Rectal smooth muscle tissue (tissue), 1 donor: ENCODE results near the gene LGALS3BP.

Experiments
- H3K27ac ChIP-seq: one replicate; pipeline ENCODE4 v1.7.0; 2013; ENCODE audit warnings: low read depth, low read length, inconsistent platforms
- H3K27me3 ChIP-seq: one replicate; pipeline ENCODE4 v1.7.0; 2013; ENCODE audit warnings: low read length; ENCODE audit not compliant: control insufficient read depth, insufficient read depth
- H3K36me3 ChIP-seq: one replicate; pipeline ENCODE4 v1.7.0; 2013; ENCODE audit warnings: low read length; ENCODE audit not compliant: control insufficient read depth, insufficient read depth
- H3K4me1 ChIP-seq: one replicate; pipeline ENCODE4 v1.7.0; 2013; ENCODE audit warnings: low read length; ENCODE audit not compliant: control insufficient read depth, insufficient read depth
- H3K4me3 ChIP-seq: one replicate; pipeline ENCODE4 v1.7.0; 2013; ENCODE audit warnings: low read length
- H3K9ac ChIP-seq: one replicate; pipeline ENCODE4 v1.7.0; 2013; ENCODE audit warnings: low read length

Gene LGALS3BP

DNA sequence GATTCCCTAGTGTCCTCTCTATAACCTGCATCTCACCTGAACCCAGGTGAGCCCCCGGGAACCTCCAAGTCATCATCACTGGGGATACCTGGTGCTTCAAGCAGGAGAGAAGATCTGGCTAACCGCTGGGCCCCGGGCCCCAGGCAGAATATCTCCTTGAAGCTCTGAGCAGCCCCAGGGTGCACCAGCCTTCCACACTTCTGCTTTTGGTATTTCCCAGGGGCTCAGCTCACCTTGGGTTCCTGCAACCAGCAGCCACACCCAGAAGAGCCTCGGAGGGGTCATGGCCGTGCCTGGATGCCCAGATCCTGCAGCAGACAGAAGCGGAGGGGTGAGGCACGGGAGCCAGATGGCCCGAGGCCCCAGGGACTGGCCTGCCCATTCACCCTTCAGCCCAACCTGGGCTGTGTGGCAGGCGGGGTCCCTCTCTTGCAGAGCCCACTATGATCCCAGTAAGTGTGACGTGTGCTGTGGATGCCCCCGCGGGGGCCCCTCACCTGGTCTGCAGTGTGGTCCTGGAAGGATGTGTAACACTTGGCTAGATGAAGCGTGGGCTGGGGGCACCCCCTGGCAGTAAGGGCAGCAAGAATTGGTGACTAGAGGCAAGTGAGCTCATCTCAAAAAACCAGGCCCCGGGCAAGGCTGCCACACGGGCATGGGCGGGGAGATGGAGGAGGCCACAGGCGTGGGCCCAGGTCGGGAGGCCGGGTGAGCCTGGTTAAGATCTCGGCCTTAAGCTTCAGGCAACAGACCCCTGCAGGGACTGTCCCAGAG lies 2.6 kb downstream of the LGALS3BP start:
- no peaks in the 10 kb centered on the region for H3K36me3 ChIP-seq
- no peak overlapping the region for H3K4me3 ChIP-seq
- H3K27ac ChIP-seq: no peak overlapping the region
- no peaks in the 10 kb centered on the region for H3K27me3 ChIP-seq
- H3K4me1 ChIP-seq: peaks cover 22% of the 10 kb centered on the region
- no peak overlapping the region for H3K9ac ChIP-seq

GRCh38 chr17:78974635-78975591 lies 4.8 kb downstream of the LGALS3BP start:
- Histone ChIP-seq H3K4me3 (peak overlapping the region; percentile 16), H3K27ac (peak overlapping the region; percentile 50), H3K27me3 (no peaks in the 10 kb centered on the region), H3K4me1 (peaks cover 23% of the 10 kb centered on the region), H3K9ac (no peak overlapping the region), H3K36me3 (peaks cover 2% of the 10 kb centered on the region)

DNA sequence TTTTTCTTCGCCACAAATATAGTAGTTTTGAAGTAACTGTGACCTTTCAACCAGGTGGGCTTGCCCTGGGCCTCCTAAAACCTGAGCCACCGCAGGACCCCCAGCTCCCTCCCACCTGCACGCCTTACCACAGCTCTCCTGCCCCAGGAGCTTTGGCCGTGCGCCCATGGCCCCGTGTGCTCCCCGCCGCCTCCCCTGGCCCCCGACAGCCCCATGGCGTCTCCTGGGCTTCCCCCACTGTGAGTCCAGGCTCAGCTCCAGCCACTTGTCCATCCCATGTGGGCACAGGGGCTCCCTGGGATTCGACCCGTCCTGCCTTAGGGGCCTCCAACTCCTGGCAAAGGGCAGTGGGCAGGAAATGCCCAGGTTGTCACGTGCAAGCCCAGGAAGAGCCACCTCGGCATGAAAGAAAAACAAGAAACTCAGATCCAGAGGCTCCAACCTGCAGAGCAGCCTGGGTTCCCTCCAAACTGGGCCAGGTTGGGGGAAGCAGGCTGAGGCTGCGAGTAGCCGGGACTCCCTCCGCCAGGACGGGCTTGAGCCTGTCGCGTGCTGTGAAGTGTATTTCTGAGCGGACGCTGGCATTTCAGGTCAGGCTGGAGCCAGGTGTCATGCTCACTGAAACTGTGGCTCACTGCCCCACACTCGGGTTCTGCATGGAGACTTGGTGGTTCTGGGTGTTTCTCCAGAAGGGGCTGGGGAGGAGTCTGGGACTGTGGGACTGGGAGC lies 5.8 kb downstream of the LGALS3BP start:
- no peak overlapping the region for H3K27ac ChIP-seq
- no peaks in the 10 kb centered on the region for H3K27me3 ChIP-seq
- H3K4me3 ChIP-seq: no peak overlapping the region
- peaks cover 22% of the 10 kb centered on the region for H3K4me1 ChIP-seq
- peaks cover 3% of the 10 kb centered on the region for H3K36me3 ChIP-seq
- no peak overlapping the region for H3K9ac ChIP-seq

GRCh38 chr17:78973196-78973595 lies 6.5 kb downstream of the LGALS3BP start:
- H3K9ac ChIP-seq: no peak overlapping the region
- peaks cover 5% of the 10 kb centered on the region for H3K36me3 ChIP-seq
- no peak overlapping the region for H3K4me3 ChIP-seq
- H3K27ac ChIP-seq: no peak overlapping the region
- H3K27me3 ChIP-seq: no peaks in the 10 kb centered on the region
- H3K4me1 ChIP-seq: peaks cover 20% of the 10 kb centered on the region

- Histone ChIP-seq H3K27me3 (no peaks in the 10 kb centered on the region), H3K4me1 (peaks cover 16% of the 10 kb centered on the region), H3K9ac (no peak overlapping the region), H3K4me3 (no peak overlapping the region), H3K27ac (no peak overlapping the region), H3K36me3 (peaks cover 8% of the 10 kb centered on the region)
These were observed 7.1 kb downstream of the LGALS3BP start for GRCh38 chr17:78972507-78973105.

GRCh38 chr17:78971756-78972506 lies 7.8 kb downstream of the LGALS3BP start:
- Histone ChIP-seq H3K36me3 (peaks cover 8% of the 10 kb centered on the region), H3K27ac (no peak overlapping the region), H3K9ac (no peak overlapping the region), H3K4me3 (no peak overlapping the region), H3K4me1 (peaks cover 14% of the 10 kb centered on the region), H3K27me3 (no peaks in the 10 kb centered on the region)

- Histone ChIP-seq H3K4me3 (no peak overlapping the region), H3K27ac (no peak overlapping the region), H3K27me3 (no peaks in the 10 kb centered on the region), H3K36me3 (peaks cover 8% of the 10 kb centered on the region), H3K9ac (no peak overlapping the region), H3K4me1 (peaks cover 14% of the 10 kb centered on the region)
These were observed 8.6 kb downstream of the LGALS3BP start for GRCh38 chr17:78970834-78971755.

DNA sequence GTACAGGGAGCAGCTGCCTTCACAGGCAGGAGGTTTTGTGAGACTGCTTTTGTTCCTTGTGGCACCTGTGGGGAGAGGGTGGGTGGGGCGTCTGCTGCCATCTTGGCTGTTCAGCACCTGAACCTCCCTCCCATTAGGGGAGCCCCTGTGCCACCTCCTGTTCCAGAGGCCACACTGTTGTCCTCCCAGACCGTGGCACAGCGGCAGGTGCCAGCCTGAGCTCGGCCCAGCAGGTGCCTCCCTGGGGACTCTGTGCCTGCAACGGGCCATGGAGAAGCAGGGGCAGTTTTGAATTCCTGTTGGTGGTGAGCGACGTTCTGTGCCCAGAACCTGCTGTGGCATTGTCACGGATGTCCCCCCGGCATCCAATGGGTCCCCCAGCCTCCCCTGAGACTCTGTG lies 9.9 kb downstream of the LGALS3BP start:
- Histone ChIP-seq H3K4me3 (no peak overlapping the region), H3K9ac (no peak overlapping the region), H3K36me3 (peaks cover 8% of the 10 kb centered on the region), H3K27me3 (no peaks in the 10 kb centered on the region), H3K4me1 (peaks cover 10% of the 10 kb centered on the region), H3K27ac (no peak overlapping the region)

DNA sequence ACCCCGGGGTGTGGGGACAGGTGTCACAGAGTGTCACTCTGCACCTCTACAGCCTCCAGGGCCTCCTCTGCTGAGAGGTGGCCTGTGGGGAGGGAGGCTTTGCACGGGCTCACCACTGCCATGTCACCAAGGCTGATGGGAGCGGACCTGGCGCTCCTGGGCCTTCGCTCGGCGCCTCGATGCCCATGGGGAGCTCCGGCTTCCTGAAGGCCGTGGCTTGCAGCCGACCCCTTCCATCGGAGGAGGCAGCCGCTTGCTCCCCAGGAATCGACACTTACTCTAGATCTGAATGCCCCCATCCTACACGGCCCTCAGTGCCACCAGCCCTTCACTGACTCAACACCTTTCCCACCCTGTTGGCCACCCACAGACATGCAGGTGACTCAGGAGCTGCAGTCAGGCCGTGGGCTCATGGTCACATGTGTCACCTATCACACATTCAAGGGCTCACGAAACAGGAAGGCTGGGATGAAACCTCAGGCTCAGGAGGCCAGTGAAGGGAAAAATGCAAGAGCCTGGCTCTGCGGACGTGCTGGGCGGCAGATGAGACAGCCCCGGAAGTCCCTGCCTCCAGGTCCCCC lies 11.9 kb downstream of the LGALS3BP start:
- Histone ChIP-seq H3K4me3 (no peak overlapping the region), H3K9ac (no peak overlapping the region), H3K36me3 (peaks cover 8% of the 10 kb centered on the region)

GRCh38 chr17:78966910-78967600 lies 12.7 kb downstream of the LGALS3BP start:
- Histone ChIP-seq H3K27me3 (no peaks in the 10 kb centered on the region), H3K4me3 (no peak overlapping the region), H3K27ac (no peak overlapping the region), H3K36me3 (peaks cover 8% of the 10 kb centered on the region), H3K4me1 (peaks cover 4% of the 10 kb centered on the region), H3K9ac (no peak overlapping the region)

More for the DNA sequence above, 11.9 kb downstream of the LGALS3BP start:
- Histone ChIP-seq H3K27ac (no peak overlapping the region), H3K27me3 (no peaks in the 10 kb centered on the region), H3K4me1 (peaks cover 4% of the 10 kb centered on the region)
